ENCODE results near the gene BMF.

- no peak for TF ChIP-seq CTCF (conservative IDR thresholded peaks at IDR 0.05; ENCODE audit: low read length)
- no peak for TF ChIP-seq EZH2phosphoT487 (IDR thresholded peaks at IDR 0.05; ENCODE audit: borderline replicate concordance, low read depth, low read length)
Observed at GRCh38 chr15:40055576-40056293, 52.9 kb downstream of the BMF start.
